ENCODE data around the gene DLG1.

DNA sequence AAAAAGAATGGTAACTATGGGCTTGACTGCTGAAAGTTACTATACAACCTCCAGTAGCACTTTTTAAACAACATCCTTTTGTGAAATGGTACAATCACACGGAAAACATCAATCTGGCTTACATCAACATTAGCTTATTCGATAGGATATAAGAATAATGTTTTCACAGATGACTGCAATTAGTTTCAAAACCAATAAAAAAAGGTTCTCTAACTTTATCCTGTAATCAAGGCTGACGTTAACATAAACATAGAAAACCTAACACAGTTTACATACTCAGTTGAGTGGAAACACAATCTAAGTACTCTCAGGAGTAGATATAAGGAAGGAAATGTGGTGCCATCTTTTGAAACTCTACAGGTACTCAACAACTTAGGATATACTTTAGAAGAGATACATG, 102.2 kb downstream of the DLG1 start:
- TF ChIP-seq POLR2AphosphoS5 (IDR thresholded peaks at IDR 0.05; ENCODE audit: low read depth, low read length), result no peak
- TF ChIP-seq, protein P1, sequence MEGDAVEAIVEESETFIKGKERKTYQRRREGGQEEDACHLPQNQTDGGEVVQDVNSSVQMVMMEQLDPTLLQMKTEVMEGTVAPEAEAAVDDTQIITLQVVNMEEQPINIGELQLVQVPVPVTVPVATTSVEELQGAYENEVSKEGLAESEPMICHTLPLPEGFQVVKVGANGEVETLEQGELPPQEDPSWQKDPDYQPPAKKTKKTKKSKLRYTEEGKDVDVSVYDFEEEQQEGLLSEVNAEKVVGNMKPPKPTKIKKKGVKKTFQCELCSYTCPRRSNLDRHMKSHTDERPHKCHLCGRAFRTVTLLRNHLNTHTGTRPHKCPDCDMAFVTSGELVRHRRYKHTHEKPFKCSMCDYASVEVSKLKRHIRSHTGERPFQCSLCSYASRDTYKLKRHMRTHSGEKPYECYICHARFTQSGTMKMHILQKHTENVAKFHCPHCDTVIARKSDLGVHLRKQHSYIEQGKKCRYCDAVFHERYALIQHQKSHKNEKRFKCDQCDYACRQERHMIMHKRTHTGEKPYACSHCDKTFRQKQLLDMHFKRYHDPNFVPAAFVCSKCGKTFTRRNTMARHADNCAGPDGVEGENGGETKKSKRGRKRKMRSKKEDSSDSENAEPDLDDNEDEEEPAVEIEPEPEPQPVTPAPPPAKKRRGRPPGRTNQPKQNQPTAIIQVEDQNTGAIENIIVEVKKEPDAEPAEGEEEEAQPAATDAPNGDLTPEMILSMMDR (IDR thresholded peaks at IDR 0.05), result no peak
